A673 (cell line): ENCODE data around the gene FAM168A. TPM values are rescaled to one million over a fixed set of nuclear protein-coding genes. Genes with fewer than 3 reads are reported as not detected.

Experiments used
- BruUV-seq: library from RNA; stranded (reverse); fragments of 400-500 nt; replicated peaks from 2 replicates; lab custom pipeline; 2021; lab: Mats Ljungman, UMichigan
- CTCF ChIA-PET: fragments of 300-600 bp; sonication (Branson Sonifier 250); formaldehyde crosslinking; loops from one replicate; lab custom pipeline; 2022; ENCODE audit warnings: antibody characterized with exemption; lab: Charles Lee
- POLR2A ChIA-PET: fragments of 300-600 bp; sonication (Branson Sonifier 250); formaldehyde crosslinking; loops from one replicate; lab custom pipeline; 2022; ENCODE audit warnings: antibody characterized with exemption; ENCODE audit not compliant: low non-redundant PET; lab: Charles Lee
- DNase-seq: peaks from one replicate; pipeline ENCODE4 v3.0.0-alpha.2; 2015; ENCODE audit warnings: low spot score
- H3K27ac ChIP-seq: fragments of 200-600 bp; sonication (generic); 2 replicates; pipeline ENCODE4 v1.5.1; 2016; ENCODE audit warnings: mixed run types, low read depth, mild to moderate bottlenecking, mixed read lengths, antibody characterized with exemption, low read length; ENCODE audit not compliant: poor library complexity, severe bottlenecking
- H3K27me3 ChIP-seq: fragments of 200-600 bp; sonication (generic); replicated peaks from 2 replicates; pipeline ENCODE4 v1.6.1; 2017; ENCODE audit warnings: mixed run types, low read depth, mild to moderate bottlenecking, mixed read lengths, antibody characterized with exemption, low read length; ENCODE audit not compliant: insufficient read depth, poor library complexity
- H3K36me3 ChIP-seq: fragments of 200-600 bp; sonication (generic); 2 replicates; pipeline ENCODE4 v1.6.1; 2016; ENCODE audit warnings: mixed run types, mild to moderate bottlenecking, mixed read lengths, antibody characterized with exemption, low read length; ENCODE audit not compliant: insufficient read depth, poor library complexity, severe bottlenecking
- H3K4me1 ChIP-seq: fragments of 200-600 bp; sonication (generic); 2 replicates; pipeline ENCODE4 v1.6.1; 2017; ENCODE audit warnings: mixed run types, mild to moderate bottlenecking, mixed read lengths, antibody characterized with exemption, low read length; ENCODE audit not compliant: insufficient read depth, poor library complexity, severe bottlenecking
- H3K4me3 ChIP-seq: fragments of 200-600 bp; sonication (generic); 2 replicates; pipeline ENCODE4 v1.5.1; 2016; ENCODE audit warnings: low read depth, mixed run types, mild to moderate bottlenecking, mixed read lengths, low read length; ENCODE audit not compliant: poor library complexity, severe bottlenecking
- H3K9me3 ChIP-seq: fragments of 200-600 bp; sonication (generic); 2 replicates; pipeline ENCODE4 v1.6.1; 2016; ENCODE audit warnings: mixed run types, low read depth, mild to moderate bottlenecking, mixed read lengths, antibody characterized with exemption, low read length; ENCODE audit not compliant: poor library complexity, severe bottlenecking
- EZH2 ChIP-seq: fragments of 200-600 bp; sonication (generic); IDR thresholded peaks from 2 replicates; pipeline ENCODE4 v1.6.1; 2017; ENCODE audit warnings: borderline replicate concordance, low read depth, mild to moderate bottlenecking, mixed read lengths, antibody characterized with exemption, low read length; ENCODE audit not compliant: poor library complexity, severe bottlenecking
- intact Hi-C: fragments of 100-400 bp; cut with micrococcal nuclease; formaldehyde crosslinking; loops from one replicate; pipeline ENCODE4 v1.10.0; 2022; ENCODE audit not compliant: unreplicated experiment
- total RNA-seq: library from RNA; stranded (reverse); gene quantifications from 2 replicates; pipeline ENCODE4 v1.2.3, GENCODE V29; 2021
- TF ChIP-seq, protein P1 (sequence below): fragments of 300-800, 200-600 bp; sonication (generic); conservative IDR thresholded peaks from 2 replicates; pipeline ENCODE4 v1.5.1; 2017; ENCODE audit warnings: low read depth, mild to moderate bottlenecking, antibody characterized with exemption, low read length, moderate library complexity, mixed read lengths

Gene FAM168A
- total RNA-seq, 1 experiment from 2014 or later, result 46.1 TPM

- CTCF ChIA-PET, result no interaction called here
- Histone ChIP-seq H3K4me3 (no peak overlapping the region), H3K9me3 (no peaks in the 10 kb centered on the region), H3K36me3 (peaks cover 4% of the 10 kb centered on the region), H3K4me1 (no peaks in the 10 kb centered on the region), H3K27ac (no peak overlapping the region), H3K27me3 (no peaks in the 10 kb centered on the region)
- no TSS peak for BruUV-seq
- POLR2A ChIA-PET, result no interaction called here
- no peak for DNase-seq
- TF ChIP-seq, protein P1, sequence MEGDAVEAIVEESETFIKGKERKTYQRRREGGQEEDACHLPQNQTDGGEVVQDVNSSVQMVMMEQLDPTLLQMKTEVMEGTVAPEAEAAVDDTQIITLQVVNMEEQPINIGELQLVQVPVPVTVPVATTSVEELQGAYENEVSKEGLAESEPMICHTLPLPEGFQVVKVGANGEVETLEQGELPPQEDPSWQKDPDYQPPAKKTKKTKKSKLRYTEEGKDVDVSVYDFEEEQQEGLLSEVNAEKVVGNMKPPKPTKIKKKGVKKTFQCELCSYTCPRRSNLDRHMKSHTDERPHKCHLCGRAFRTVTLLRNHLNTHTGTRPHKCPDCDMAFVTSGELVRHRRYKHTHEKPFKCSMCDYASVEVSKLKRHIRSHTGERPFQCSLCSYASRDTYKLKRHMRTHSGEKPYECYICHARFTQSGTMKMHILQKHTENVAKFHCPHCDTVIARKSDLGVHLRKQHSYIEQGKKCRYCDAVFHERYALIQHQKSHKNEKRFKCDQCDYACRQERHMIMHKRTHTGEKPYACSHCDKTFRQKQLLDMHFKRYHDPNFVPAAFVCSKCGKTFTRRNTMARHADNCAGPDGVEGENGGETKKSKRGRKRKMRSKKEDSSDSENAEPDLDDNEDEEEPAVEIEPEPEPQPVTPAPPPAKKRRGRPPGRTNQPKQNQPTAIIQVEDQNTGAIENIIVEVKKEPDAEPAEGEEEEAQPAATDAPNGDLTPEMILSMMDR, result no peak
- TF ChIP-seq EZH2, result no peak
- intact Hi-C loops, result no loop called here
Observed at GRCh38 chr11:73355109-73355508, 242.8 kb downstream of the FAM168A start.

DNA sequence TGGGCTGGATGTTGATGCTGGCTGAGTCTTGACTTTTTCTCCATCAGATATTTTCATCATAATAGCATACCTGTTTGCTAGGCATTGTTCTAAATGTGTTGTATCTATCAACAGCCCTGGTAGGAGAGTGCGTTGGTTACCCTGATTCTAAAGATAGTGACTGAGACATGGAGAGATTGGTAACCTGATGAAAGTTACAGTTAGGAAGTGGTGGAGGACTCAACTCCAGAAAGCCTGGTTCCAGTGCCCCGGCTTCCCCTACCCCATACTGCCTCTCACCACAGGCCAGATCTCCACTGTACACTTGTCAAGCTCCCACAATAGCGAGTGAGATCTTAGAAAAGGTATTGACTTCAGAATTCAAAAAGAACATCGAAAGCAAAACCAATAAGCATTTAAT lies 244.5 kb downstream of the FAM168A start:
- Histone ChIP-seq H3K4me1 (no peaks in the 10 kb centered on the region), H3K36me3 (peaks cover 4% of the 10 kb centered on the region), H3K9me3 (no peaks in the 10 kb centered on the region), H3K4me3 (no peak overlapping the region), H3K27ac (no peak overlapping the region), H3K27me3 (no peaks in the 10 kb centered on the region)
- DNase-seq, result no peak
- CTCF ChIA-PET, result no interaction called here
- intact Hi-C loops, result no loop called here
- BruUV-seq, result no TSS peak
- POLR2A ChIA-PET, result no interaction called here
- no peak for TF ChIP-seq EZH2
- TF ChIP-seq, protein P1, result no peak

GRCh38 chr11:73350908-73351636 lies 246.8 kb downstream of the FAM168A start:
- intact Hi-C loops, result loop anchor here (1.0 kb wide), 1 partner anchor 42 kb away; no protein-coding TSS in a partner anchor
- Histone ChIP-seq H3K4me1 (no peaks in the 10 kb centered on the region), H3K27ac (no peak overlapping the region), H3K27me3 (no peaks in the 10 kb centered on the region), H3K36me3 (no peaks in the 10 kb centered on the region), H3K9me3 (no peaks in the 10 kb centered on the region), H3K4me3 (no peak overlapping the region)
- ChIA-PET POLR2A (no interaction called here), CTCF (interaction anchor here (0.5 to 2.4 kb wide), 24 partner anchors 9 to 580 kb away, joined by 3 to 28 read pairs (median 4); no protein-coding TSS in a partner anchor)
- DNase-seq, result peak; percentile 87
- TF ChIP-seq, protein P1, result peak; percentile 100
- TF ChIP-seq EZH2, result no peak
- BruUV-seq, result no TSS peak

Other genes with a start within 250 kb of the FAM168A start
- gene RELT, start 221.7 kb downstream of the FAM168A start, total RNA-seq, result 16.2 and 20.9 TPM in 2 replicates
- 0.15 TPM in 1 of 2 replicates, not detected in the other for gene PLEKHB1, start 48.5 kb upstream of the FAM168A start, total RNA-seq
- 104 and 105 TPM in 2 replicates for gene RAB6A, start 163.0 kb upstream of the FAM168A start, total RNA-seq
- gene MRPL48, start 189.8 kb upstream of the FAM168A start, total RNA-seq, result 87.4 and 92.6 TPM in 2 replicates